Activated CD8-positive, alpha-beta memory T cell treated with anti-CD3 and anti-CD28 coated beads for 1 hour (primary cell): Measurements from ENCODE around the gene GALP.
"Not testable (repeated sequence)": the region's sequence is repeated elsewhere in the genome, so short reads cannot be mapped to it uniquely, and the experiment has no call there.

Experiments used
- DNase-seq, 2 donors: peaks; one replicate each; pipeline ENCODE4 v3.0.0-alpha.2; 2020; ENCODE audit warnings: low read depth in 1 of 2; ENCODE audit errors: extremely low read depth in 1 of 2

Gene GALP

DNA sequence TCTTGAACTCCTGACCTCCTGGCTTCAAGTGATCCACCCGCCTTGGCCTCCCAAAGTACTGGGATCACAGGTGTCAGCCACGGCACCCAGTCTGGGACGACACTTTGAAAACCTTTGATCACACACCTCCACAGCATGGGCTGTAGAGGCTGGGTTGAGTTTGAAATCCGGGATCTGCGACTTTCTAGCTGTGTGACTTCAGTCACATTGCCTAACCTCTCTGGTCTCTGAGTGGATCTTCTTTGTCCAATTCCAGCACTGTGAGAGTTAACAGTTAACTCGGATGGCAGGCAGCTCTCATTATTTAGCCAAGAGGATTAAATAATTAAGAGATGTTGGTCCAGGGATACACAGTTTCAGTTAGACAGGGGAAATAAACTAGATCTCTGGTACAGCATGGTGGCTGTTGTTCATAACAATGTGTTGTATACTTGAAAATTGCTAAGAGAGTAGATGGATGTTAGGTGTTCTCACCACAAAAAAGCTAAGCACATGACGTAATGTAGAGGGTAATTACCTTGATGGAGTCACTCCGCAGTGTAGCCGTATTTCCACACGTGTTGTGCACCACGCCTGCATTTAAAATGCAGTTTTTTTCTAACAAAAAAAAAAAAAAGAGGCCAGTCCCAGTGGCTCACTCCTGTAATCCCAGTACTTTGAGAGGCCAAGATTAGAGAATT lies 1.9 kb downstream of the GALP start:
- no peak for DNase-seq

DNA sequence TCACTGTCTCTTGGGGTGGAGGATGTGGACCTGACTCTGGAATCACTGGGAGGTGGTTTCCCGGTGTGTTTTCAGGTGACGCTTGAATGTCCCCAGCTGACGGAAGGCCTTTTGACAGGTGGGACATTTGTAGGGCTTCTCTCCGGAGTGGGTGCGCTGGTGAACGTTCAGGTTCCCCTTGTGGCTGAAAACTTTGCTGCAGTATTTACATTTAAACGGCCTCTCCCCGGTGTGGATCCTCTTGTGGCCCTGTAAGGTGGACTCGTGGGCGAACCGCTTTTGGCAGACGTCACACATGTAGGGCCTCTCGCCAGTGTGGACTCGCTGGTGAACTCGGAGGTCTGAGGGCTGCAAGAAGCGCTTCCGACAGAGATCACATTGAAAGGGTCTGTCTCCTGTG lies 14.0 kb downstream of the GALP start:
- no peak for DNase-seq

DNA sequence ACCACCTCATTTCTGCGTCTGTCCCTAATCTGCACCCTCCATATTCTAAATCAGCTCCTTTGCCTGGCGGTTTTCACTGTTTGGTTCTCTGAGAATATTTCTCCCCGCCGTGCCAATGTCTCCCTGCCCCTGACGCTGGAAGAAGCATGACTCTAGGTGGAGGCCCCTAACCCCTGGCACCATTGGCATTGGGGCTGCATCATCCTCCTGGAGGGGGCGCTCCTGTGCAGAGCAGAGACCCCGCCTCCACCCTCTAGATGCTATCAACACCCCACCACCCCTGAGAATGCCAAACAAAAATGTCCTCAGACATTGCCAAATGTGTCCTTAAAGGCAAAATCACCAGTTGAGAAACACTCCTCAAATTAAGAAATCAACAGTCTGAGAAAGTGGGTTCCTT lies 15.3 kb downstream of the GALP start:
- no peak for DNase-seq

DNA sequence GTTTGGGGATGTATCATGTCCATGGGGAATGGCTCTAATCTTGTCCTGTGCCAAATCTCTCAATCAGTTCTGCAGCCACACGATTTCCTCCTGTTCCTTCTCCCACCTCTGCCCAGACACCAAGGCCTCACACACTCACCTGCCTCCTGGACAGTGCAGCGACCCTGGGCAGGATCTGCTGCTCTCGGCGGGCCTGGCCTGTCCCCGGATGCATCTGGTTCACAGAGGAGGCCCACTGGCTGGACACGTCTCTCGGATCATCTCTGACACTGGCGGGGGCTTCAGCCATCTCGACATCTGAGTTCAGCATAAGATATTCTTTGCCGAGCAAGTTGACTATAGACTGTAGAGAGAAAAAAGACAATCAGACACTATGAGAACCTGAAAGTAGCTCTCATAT lies 15.9 kb downstream of the GALP start:
- no peak for DNase-seq

DNA sequence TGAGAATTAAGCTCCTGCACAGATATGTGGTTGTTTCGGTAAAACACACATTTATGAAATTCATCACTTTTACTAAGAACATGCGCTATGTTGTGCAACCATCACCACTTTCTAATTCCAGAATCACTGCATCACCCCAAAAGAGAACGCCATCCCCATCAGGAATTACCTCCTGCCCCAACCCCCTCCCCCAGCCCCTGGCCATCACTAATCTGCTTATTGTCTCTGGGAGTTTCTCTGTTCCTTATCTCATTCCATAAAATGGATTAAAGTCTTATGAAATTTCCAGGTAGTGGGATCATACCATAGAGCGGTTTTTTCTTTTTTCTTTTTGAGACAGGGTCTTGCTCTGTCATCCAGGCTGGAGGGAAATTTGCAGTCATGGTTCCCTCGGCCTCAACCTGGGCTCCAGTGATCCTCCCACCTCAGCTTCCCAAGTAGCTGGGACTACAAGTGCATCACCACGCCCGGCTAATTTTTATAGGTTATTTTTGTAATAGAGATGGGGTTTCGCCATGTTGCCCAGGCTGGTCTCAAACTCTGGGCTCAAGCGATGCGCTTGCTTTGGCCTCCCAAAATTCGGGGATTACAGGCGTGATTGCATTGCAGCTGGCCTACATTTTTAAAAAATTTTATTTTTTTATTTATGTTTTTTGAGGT lies 18.3 kb downstream of the GALP start:
- DNase-seq = no peak

DNA sequence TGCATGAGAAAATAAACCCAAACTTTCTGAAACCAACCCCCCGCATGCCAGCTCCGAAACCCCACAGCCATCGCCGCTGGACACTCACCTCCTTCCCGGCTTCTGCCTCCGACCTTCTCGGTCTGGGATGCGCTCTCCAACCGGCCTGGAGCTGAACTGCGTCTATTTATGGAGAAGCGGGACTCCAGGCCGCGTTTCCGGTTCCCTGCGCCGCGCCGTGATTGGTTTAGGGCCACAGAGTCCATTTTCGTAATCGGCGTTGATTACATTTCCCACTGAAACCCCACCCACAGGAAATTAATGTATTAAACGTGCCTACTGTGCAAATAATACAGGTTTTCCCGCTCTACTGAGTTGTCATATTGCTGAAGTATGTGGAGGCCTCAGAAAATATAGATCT lies 21.8 kb downstream of the GALP start, which contains the start of gene ZSCAN5B:
ZSCAN5B (minus strand) TSS at position 138 of the 400 bp plus-strand sequence. CDS start 4,731 bp downstream, outside the sequence.
- not testable (repeated sequence) for DNase-seq

DNA sequence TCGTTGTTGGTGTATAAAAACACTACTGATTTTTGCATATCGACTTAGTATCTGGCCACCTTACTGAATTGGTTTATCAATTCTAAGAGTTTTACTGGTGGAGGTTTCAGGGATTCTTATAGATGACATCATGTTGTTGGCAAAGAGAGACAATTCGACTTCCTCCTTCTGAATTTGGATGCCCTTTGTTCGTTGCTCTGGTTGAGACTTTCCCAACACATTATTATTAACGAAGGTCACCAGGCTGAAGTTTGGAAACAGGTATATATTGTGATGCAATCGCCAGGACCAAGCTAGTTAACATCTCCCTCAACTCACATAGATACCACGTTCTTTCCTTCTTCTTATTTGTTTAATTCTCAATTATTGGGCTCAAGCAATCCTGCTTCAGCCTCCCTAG lies 23.9 kb downstream of the GALP start:
- no peak for DNase-seq

DNA sequence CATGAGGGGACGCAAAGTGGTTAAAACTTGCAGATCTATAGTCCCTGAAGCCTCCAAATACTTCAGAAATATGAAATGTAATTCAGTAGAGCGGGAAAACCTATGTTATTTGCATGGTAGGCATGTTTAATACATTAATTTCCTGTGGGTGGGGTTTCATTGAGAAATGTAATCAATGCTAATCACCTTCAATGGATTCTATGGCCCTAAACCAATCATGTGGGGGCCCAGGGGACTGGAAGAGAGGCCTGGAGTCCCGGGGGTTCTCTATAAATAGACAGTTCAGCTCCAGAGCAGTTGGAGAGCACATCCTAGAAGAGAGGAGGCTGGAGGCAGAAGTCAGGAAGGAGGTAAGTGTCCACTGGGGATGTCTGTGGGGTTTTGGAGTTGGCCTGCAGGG lies 26.2 kb downstream of the GALP start, which contains the start of gene ZSCAN5C:
ZSCAN5C (plus strand) TSS at position 301 of the 400 bp plus-strand sequence. CDS start 3,641 bp downstream, outside the sequence.
- DNase-seq = no peak

DNA sequence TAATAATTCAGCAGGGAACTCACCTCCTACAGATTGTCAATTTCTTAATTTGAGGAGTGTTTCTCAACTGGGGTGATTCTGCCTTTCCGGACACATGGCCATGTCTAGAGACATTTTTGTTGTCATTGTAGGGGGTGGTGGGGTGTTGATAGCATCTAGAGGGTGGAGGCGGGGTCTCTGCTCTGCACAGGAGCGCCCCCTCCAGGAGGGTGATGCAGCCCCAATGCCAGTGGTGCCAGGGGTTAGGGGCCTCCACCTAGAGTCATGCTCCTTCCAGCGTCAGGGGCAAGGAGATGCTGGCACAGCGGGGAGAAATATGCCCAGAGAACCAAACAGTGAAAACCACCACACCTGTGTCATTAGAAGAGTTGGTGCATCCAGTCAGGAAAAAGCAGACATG lies 31.8 kb downstream of the GALP start:
- DNase-seq = not testable (repeated sequence)

DNA sequence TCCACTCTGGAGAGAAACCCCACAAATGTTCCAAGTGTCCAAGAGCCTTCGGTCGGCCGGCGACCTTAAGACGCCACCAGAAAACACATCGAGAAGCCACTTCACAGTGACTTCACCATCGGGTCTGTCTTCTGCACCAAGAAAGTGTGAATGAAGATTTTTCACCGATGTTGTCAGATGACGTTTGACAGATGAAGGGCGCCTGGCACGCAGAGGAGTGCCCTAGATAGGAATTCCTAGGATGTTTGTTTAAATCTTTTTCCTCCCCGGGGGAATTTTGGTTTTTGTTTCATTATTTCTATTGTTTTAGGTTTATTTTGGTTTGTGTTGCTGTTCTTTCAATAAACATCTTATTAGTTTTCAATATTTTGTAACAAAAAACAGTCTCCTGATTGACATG lies 33.3 kb downstream of the GALP start:
- no peak for DNase-seq

DNA sequence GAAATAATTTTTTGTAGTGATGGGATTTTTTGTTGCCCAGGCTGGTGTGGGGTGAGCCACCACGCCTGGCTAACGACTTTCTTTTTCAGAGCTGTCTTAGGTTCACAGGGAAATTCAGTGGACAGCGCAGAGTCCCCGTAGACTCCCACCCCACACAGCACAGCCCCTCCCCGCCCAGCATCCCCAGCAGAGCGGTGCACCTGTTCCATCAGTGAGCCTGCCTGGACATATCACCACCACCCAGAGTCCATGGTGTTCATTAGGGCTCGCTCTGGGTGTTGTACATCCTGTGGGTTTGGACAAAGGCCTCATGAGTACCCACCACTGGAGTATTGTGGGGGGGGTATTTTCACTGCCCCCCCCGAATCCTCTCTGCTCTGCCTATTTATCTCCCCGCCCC lies 34.2 kb downstream of the GALP start:
- DNase-seq = not testable (repeated sequence)

DNA sequence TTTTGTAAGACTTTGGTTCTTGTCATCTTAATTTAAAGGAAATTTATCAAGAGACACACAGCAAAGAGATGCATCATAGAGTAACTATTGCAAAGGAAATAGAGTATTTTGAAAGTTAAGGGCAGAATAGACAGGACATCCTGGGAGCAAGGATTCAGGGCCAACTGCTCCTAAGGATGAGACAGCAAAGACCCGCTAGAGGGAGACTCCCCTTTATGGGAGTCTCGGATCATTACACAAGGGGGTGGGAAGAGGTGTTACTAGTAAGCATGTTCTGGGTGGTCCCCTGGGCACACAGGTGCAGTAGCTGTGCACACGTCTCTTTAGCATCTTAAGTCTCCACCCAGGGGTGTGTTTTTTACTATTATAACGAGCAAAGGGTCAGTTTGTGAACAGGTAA lies 35.9 kb downstream of the GALP start:
- DNase-seq = no peak

DNA sequence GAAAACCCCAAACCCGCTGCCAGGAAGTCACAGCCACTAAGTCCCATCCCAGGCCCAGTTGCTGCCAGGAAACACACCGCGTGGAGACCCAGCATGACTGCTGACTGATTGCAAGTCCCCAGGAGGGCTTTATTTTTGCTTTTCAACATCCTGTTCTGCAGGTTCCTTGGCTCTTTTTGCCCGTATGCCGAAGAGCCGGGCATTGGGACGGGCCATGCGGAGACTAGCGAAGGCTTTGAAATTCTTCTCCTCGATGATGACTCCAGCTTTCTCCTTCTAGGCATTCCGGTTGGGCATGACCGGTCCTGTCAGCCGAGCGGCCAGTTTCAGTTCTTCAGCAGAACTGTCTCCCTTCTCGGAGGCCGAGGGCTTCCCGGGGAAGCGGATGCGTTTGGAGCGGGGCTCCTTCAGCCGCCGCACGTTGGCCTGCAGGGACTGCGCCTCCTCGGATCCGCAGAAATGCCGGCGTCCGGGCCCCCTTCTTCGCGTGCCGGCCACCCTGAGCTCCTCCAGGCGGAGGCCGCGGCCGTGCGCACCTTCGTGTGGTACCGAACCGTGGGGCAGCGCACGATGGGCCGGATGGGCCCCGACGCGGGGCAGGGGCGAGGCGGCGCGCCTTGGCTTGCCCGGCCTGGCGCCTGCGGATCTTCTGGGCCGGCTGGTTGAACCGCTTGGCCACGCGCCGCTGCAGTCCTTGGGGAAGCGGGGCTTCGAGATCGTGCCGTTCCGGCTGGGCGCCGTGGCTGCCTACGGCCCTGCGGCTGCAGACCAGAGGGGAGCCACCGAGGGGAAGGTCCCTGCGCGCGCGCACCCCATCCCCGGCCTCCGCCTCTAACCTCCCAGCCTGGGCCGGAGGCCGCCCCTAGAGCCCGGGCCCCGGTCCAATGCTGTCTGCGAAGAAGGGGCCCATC lies 41.5 kb downstream of the GALP start:
- DNase-seq = no peak

DNA sequence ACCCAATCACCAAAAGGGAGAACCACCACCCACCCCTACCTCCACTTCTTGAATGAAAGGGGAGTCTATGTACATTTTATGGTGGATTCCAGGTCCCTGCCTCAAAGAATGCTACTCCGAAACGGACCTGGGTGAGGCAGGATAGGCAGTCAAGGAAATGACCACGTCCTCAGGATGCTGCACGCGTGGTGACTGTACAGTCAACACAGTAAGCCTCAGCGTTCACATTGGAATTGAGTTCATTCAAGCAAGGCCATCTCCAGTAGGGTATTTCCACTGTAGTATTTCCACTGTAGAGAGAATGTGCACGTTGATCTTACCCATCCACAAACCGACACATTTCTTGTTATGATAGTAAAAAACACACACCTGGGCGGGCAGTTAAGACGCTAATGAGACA lies 43.2 kb downstream of the GALP start:
- no peak for DNase-seq

DNA sequence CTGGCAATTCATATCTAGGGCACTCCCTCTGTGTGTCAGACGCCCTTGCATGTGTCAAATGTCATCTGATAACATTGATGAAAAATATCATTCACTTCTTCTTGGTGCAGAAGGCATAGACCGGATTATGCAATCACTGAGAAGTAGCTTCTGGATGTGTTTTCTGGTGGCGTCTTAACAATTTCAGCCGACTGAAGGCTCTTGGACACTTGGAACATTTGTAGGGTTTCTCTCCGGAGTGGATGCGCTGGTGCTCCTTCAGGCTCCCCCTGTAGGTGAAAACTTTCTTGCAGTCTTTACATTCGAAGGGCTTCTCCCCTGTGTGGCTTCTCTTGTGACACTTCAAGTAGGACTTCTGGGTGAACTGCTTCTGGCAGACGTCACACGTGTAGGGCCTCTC lies 45.6 kb downstream of the GALP start:
- DNase-seq = not testable (repeated sequence)

DNA sequence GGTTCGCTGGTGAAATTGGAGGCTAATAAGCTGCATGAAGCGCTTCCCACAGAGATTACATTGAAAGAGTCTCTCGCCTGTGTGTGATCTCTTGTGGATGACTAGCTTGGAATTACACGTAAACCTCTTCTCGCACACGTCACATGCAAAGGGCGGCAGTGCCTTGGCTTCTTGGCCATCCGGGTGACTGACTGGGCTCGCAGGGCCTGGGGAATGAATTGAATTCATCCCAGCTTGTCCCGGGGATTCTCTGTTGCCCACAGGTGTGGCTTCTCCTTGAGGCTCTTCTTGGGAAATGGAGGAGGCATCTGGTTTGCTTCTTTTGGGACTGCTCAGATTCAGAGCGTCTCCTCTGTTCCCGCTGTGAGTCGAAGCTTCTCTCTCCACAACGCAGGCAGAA lies 46.0 kb downstream of the GALP start:
- no peak for DNase-seq

DNA sequence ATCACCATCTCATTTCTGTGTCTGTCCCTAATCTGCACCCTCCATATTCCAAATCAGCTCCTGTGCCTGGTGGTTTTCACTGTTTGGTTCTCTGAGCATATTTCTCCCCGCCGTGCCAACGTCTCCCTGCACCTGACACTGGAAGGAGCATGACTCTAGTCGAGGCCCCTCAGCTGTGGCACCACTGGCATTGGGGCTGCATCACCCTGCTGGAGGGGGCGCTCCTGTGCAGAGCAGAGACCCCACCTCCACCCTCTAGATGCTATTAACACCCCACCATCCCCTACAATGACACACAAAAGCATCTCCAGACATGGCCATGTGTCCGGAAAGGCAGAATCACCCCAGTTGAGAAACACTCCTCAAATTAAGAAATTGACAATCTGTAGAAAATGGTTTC lies 47.1 kb downstream of the GALP start:
- DNase-seq = no peak

DNA sequence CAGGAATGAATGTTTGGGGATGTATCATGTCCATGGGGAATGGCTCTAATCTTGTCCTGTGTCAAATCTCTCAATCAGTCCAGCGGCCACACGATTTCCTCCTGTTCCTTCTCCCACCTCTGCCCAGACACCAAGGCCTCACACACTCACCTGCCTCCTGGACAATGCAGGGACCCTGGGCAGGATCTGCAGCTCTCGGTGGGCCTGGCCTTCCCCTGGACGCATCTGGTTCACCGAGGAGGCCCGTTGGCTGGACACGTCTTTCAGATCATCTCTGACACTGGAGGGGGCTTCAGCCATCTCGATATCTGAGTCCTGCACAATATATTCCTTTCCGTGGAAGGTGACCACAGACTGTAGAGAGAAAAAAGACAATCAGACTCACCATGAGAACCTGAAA lies 47.7 kb downstream of the GALP start:
- DNase-seq = no peak
